Adrenal gland (tissue), 12 donors: ENCODE data around the gene OPRL1. TPM values are rescaled to one million over a fixed set of nuclear protein-coding genes. Genes with fewer than 3 reads are reported as not detected.

Experiments used
- DNase-seq, 7 donors: peaks; one replicate each; pipeline ENCODE4 v3.0.0-alpha.2; 2019 to 2020
- H3K27ac ChIP-seq, 5 donors: fragments of 200-600 bp; sonication (generic) in 4 of 5; 1 replicate in 3 of 5; 2 replicates in 2 of 5; pipeline versions ENCODE4 v1.5.1 to v1.8.0; 2016 to 2020; ENCODE audit warnings: mild to moderate bottlenecking in 1 of 5
- H3K27me3 ChIP-seq: fragments of 200-600 bp; 2 replicates; pipeline ENCODE4 v1.8.0; 2021
- H3K36me3 ChIP-seq, 2 donors: fragments of 200-600 bp; replicated peaks in 1 of 2; 1 replicate in 1 of 2; 2 replicates in 1 of 2; pipeline versions ENCODE4 v1.5.1 to v1.8.0; 2018 to 2022
- H3K4me1 ChIP-seq, 2 donors: fragments of 200-600 bp; replicated peaks in 1 of 2; 1 replicate in 1 of 2; 2 replicates in 1 of 2; pipeline versions ENCODE4 v1.5.1 to v1.8.0; 2018 to 2021
- H3K4me3 ChIP-seq, 4 donors: fragments of 200-600 bp; sonication (generic) in 3 of 4; one replicate each; pipeline ENCODE4 v1.5.1; 2016 to 2018
- H3K9me3 ChIP-seq, 3 donors: fragments of 200-600 bp; sonication (generic) in 1 of 3; replicated peaks in 1 of 3; 1 replicate in 2 of 3; 2 replicates in 1 of 3; pipeline versions ENCODE4 v1.5.1 to v1.8.0; 2016 to 2021
- POLR2A ChIP-seq, 2 donors: fragments of 450-650 bp; IDR thresholded peaks; one replicate each; pipeline ENCODE4 v1.6.1; 2017; ENCODE audit warnings: antibody characterized with exemption in 2 of 2, mild to moderate bottlenecking in 2 of 2, moderate library complexity in 1 of 2
- WGBS, 4 donors: extraction: QIAGEN DNeasy Blood & Tissue Kit in 2 of 4; methylation state at CpG; one replicate each; pipeline versions ENCODE4 v1.1.5 to v1.1.7; 2013 to 2017; 5-methylcytosine and 5-hydroxymethylcytosine counted together
- intact Hi-C, 2 donors: fragments of 100-400 bp; cut with DNase I; formaldehyde crosslinking; loops; one replicate each; pipeline versions ENCODE4 v1.14.1 to v1.15.0; 2022 to 2023
- polyA plus RNA-seq, 3 donors: library from polyadenylated mRNA; stranded (reverse); fragments of 200-250 nt in 2 of 3; fragments of 350-450 nt in 1 of 3; fragmentation: Illumina TruSeq in 1 of 3; extraction: RNeasy Lipid Tissue Mini Kit (QIAGEN cat#74804) in 1 of 3; gene quantifications; one replicate each; pipeline ENCODE4 v1.2.3, GENCODE V29; 2013 to 2014
- total RNA-seq, 9 donors: library from RNA; depleted of rRNA in 4 of 9; stranded (reverse); fragments of >200 nt in 4 of 9; fragments of 120-200 nt in 1 of 9; fragmentation: NEBNext Ultra II Directional in 1 of 9; extraction: Animal tissue kit (Norgen Biotek cat#: 25700) in 1 of 9; gene quantifications; one replicate each; pipeline versions ENCODE4 v1.1.0 to v1.2.4, GENCODE V29; 2013 to 2023
- TF ChIP-seq, protein P1 (sequence below), 6 experiments: fragments of 450-650 bp in 4 of 6; fragments of 200-600 bp in 2 of 6; sonication (generic) in 1 of 6; IDR thresholded peaks; 1 replicate in 5 of 6; 2 replicates in 1 of 6; pipeline versions ENCODE4 v1.5.1 to v1.8.0; 2016 to 2021; ENCODE audit warnings: antibody characterized with exemption in 6 of 6, mild to moderate bottlenecking in 2 of 6, moderate library complexity in 1 of 6
- donor health status: healthy with polysubstance abuse.
- donor health status: Bipolar disorder and iron deficiency.
- donor health status: DM: yes; HTN: yes; CAD: no.
- donor health status: DM: no; HTN: no; CAD: no.
- donor health status: DM: no; HTN: no; CAD: no.
- donor health status: DM: yes; HTN: yes; CAD: no.

The OPRL1 gene
- total and polyA plus RNA-seq, 12 donors, result 0.24 to 5.7 (median 2.2) TPM

DNA sequence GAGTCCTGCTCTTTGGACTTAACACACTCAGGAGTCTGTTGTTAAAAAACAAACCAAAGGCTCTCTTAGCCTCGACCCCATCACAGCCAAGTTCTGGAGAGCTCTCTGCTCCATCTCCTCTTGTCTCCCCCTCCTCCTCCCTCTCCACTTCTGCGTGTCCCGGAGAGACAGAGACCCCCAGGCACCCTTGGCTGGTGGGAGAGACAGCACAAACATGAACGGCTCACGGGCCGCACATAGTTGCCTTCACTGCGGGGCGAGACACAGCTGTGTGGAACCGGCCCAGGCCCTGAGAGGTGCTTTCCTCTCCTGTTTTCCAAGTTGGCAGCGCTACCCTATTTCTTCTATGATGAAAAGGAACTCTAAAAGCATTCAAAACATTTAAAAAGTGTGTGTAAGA, 61.1 kb downstream of the OPRL1 start:
- intact Hi-C loops, result no loop called here
- H3K36me3 ChIP-seq, result no peaks in the 10 kb centered on the region
- WGBS, 4 donors, result 71 to 86% (median 78%) methylated on average over 10 of the region's 10 CpGs
- no peak for TF ChIP-seq POLR2A (IDR thresholded peaks at IDR 0.05)
- TF ChIP-seq, protein P1, sequence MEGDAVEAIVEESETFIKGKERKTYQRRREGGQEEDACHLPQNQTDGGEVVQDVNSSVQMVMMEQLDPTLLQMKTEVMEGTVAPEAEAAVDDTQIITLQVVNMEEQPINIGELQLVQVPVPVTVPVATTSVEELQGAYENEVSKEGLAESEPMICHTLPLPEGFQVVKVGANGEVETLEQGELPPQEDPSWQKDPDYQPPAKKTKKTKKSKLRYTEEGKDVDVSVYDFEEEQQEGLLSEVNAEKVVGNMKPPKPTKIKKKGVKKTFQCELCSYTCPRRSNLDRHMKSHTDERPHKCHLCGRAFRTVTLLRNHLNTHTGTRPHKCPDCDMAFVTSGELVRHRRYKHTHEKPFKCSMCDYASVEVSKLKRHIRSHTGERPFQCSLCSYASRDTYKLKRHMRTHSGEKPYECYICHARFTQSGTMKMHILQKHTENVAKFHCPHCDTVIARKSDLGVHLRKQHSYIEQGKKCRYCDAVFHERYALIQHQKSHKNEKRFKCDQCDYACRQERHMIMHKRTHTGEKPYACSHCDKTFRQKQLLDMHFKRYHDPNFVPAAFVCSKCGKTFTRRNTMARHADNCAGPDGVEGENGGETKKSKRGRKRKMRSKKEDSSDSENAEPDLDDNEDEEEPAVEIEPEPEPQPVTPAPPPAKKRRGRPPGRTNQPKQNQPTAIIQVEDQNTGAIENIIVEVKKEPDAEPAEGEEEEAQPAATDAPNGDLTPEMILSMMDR (IDR thresholded peaks at IDR 0.05), result no peak
- H3K27ac ChIP-seq, result no peak overlapping the region
- H3K27me3 ChIP-seq, result no peaks in the 10 kb centered on the region
- no peaks in the 10 kb centered on the region for H3K9me3 ChIP-seq
- peak in 2 of 7 donors; percentile 11 to 45 for DNase-seq
- no peak overlapping the region for H3K4me3 ChIP-seq
- H3K4me1 ChIP-seq, result no peaks in the 10 kb centered on the region

DNA sequence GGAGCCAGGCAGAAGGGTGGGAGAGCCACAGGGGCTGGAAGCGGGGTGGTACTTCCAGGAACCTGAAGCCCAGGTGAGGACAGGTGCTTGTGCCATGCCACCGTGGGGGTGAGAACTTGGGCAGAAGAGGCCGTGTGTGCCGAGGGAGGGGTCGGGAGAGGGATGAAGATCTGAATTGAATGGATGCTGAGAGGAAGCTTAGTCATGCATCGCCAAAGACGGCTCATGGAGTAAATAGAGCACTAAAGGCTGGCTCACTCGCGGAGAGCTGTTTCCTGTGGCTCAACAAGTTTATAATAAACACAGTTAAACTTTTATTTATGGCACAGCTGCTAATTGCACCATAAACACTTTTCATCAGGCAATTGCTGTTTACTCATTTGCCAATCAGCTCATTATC, 62.7 kb downstream of the OPRL1 start:
- Histone ChIP-seq H3K4me1 (no peaks in the 10 kb centered on the region), H3K36me3 (no peaks in the 10 kb centered on the region), H3K4me3 (no peak overlapping the region), H3K27me3 (no peaks in the 10 kb centered on the region), H3K27ac (no peak overlapping the region), H3K9me3 (no peaks in the 10 kb centered on the region)
- peak in 2 of 7 donors; percentile 7 to 9 for DNase-seq
- 37 to 46% (median 41%) methylated on average over 9 of the region's 9 CpGs for WGBS, 4 donors
- intact Hi-C loops, result no loop called here
- TF ChIP-seq, protein P1 (IDR thresholded peaks at IDR 0.05), result no peak
- TF ChIP-seq POLR2A (IDR thresholded peaks at IDR 0.05), result no peak

DNA sequence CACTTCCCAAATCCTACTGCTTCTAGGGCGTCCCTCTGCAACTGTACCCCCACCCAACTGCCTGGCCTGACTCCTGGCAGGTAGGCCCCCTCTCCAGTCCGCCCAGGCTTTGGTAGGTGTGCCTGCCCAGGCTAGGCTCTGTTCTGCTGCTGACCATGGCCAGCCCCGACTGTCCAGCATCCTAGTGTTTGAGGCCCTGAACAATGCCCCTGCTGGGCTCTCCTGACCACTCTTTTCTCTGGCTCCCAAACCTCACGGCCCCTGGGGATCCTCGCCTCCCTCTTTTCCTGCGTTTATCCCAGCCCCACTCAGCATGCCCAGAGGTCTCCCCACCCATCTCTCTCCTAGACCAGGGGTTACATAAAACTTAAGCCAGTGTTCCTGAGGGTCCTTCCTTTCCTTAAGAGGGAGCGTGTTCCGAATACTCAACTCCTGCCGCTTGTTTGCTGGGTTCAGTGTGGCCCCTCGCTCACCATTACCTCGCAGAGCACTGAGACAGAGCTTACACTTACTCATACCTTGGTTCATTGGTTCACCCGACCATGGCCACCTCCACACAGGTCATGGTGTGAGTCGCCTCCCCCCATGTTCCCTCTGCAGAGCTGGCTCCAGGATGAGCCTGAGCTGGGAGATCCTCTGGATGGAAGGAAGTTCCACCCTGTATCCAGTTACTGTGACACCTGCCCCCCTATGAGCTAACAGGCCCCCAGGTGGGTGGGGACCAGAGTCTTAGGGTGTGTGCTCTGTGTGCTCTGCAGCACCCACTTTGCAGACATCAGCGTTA, 63.3 kb downstream of the OPRL1 start:
- 73 to 80% (median 76%) methylated on average over 14 of the region's 14 CpGs for WGBS, 4 donors
- no peak for TF ChIP-seq POLR2A (IDR thresholded peaks at IDR 0.05)
- TF ChIP-seq, protein P1 (IDR thresholded peaks at IDR 0.05), result no peak

DNA sequence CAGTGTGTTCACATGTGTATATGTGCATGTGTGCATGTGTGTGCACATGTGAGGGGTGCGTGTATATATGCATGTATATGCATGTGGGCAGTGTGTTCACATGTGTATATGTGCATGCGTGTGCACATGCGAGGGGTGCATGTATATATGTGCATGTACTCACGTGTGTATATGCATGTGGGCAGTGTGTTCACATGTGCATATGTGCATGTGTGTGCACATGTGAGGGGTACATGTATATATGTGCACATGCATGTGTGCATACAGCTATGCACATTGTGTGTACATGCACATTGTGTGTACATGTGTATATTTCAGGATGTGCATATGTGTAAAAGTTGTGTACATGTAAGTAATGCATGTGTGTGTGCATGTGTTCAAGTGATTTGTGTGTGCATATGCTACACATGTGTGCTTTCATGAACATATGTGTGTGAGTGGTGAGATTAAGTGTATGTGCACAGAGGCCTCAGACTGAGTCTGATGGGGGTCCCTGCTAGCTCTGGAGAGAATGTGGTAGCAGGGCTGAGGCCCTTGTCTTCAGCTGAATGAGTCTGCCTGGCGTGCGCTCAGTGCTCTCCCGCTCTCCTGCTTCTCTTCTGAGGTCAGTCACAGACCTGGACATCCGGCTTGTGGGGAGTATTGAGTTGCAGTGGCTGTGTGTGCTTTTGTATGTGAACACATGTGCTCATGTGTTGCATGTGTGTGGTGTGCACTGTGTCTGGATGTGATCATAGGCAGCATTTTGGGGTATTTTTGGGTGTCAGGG, 64.4 kb downstream of the OPRL1 start:
- intact Hi-C loops, result no loop called here
- no peak overlapping the region for H3K4me3 ChIP-seq
- H3K27ac ChIP-seq, result no peak overlapping the region
- H3K27me3 ChIP-seq, result no peaks in the 10 kb centered on the region
- no peaks in the 10 kb centered on the region for H3K9me3 ChIP-seq
- no peak for DNase-seq
- no peak for TF ChIP-seq POLR2A (IDR thresholded peaks at IDR 0.05)
- TF ChIP-seq, protein P1 (IDR thresholded peaks at IDR 0.05), result no peak
- 87 to 92% (median 90%) methylated on average over 6 to 8 of the region's 8 CpGs for WGBS, 4 donors
- no peaks in the 10 kb centered on the region for H3K4me1 ChIP-seq
- H3K36me3 ChIP-seq, result no peaks in the 10 kb centered on the region

More for the DNA sequence above, 63.3 kb downstream of the OPRL1 start:
- no peaks in the 10 kb centered on the region for H3K36me3 ChIP-seq
- no peaks in the 10 kb centered on the region for H3K4me1 ChIP-seq
- intact Hi-C loops, result no loop called here
- peak in 1 of 7 donors; percentile 14 for DNase-seq
- no peaks in the 10 kb centered on the region for H3K9me3 ChIP-seq
- H3K27me3 ChIP-seq, result no peaks in the 10 kb centered on the region
- H3K4me3 ChIP-seq, result no peak overlapping the region
- no peak overlapping the region for H3K27ac ChIP-seq
